HepG2 (cell line): ENCODE data around the gene WNT3. TPM values are rescaled to one million over a fixed set of nuclear protein-coding genes. Genes with fewer than 3 reads are reported as not detected.
A peak's percentile ranks its signal among the peaks of the same experiment; 100 is the strongest.

Experiments
- CTCF ChIP-seq: sonication (generic); formaldehyde crosslinking; IDR thresholded peaks from 2 replicates; pipeline ENCODE4 v1.5.0; 2020; ENCODE audit warnings: mild to moderate bottlenecking, missing genetic modification reagents, moderate library complexity
- ELF4 ChIP-seq: sonication (generic); formaldehyde crosslinking; IDR thresholded peaks from 2 replicates; pipeline ENCODE4 v1.5.0; 2020; ENCODE audit warnings: missing genetic modification reagents, mild to moderate bottlenecking, moderate library complexity, borderline replicate concordance
- GLI4 ChIP-seq: sonication (generic); formaldehyde crosslinking; IDR thresholded peaks from 2 replicates; pipeline ENCODE4 v1.5.1; 2020; ENCODE audit warnings: missing genetic modification reagents, mild to moderate bottlenecking, moderate library complexity, borderline replicate concordance
- HMGA1 ChIP-seq: sonication (generic); formaldehyde crosslinking; conservative IDR thresholded peaks from 2 replicates; pipeline ENCODE4 v1.4.0; 2020; ENCODE audit warnings: missing genetic modification reagents
- NAIF1 ChIP-seq: sonication (generic); formaldehyde crosslinking; IDR thresholded peaks from 2 replicates; pipeline ENCODE4 v1.5.0; 2020; ENCODE audit warnings: mild to moderate bottlenecking, missing genetic modification reagents, borderline replicate concordance
- NFE2 ChIP-seq: sonication (generic); formaldehyde crosslinking; IDR thresholded peaks from 2 replicates; pipeline ENCODE4 v1.4.0; 2020; ENCODE audit warnings: missing genetic modification reagents
- NFKB2 ChIP-seq: sonication (generic); formaldehyde crosslinking; IDR thresholded peaks from 2 replicates; pipeline ENCODE4 v1.4.0; 2020; ENCODE audit warnings: missing genetic modification reagents, borderline replicate concordance
- NR1H2 ChIP-seq: sonication (generic); formaldehyde crosslinking; IDR thresholded peaks from 2 replicates; pipeline ENCODE4 v1.8.1; 2022; ENCODE audit warnings: low read depth, missing genetic modification reagents, borderline replicate concordance
- PCBP2 ChIP-seq: fragments of 200-400 bp; formaldehyde crosslinking; optimal IDR thresholded peaks from 2 replicates; pipeline ENCODE3; 2018; ENCODE audit warnings: low read length, low read depth; ENCODE audit not compliant: poor library complexity, severe bottlenecking
- SAP130 ChIP-seq: IDR thresholded peaks from 2 replicates; pipeline ENCODE4 v1.6.1; 2016; ENCODE audit warnings: low read depth
- SOX5 ChIP-seq: IDR thresholded peaks from 2 replicates; pipeline ENCODE4 v1.6.1; 2016; ENCODE audit warnings: borderline replicate concordance
- ZNF10 ChIP-seq: sonication (generic); formaldehyde crosslinking; IDR thresholded peaks from 2 replicates; pipeline ENCODE4 v1.4.0; 2020; ENCODE audit warnings: mild to moderate bottlenecking, low read depth, missing genetic modification reagents, borderline replicate concordance
- ZNF33B ChIP-seq: sonication (generic); formaldehyde crosslinking; IDR thresholded peaks from 2 replicates; pipeline ENCODE4 v1.5.1; 2020; ENCODE audit warnings: mild to moderate bottlenecking, missing genetic modification reagents
- ZNF639 ChIP-seq: conservative IDR thresholded peaks from 2 replicates; pipeline ENCODE4 v1.6.1; 2018; ENCODE audit warnings: missing genetic modification reagents
- ZNF75D ChIP-seq: sonication (generic); formaldehyde crosslinking; IDR thresholded peaks from 2 replicates; pipeline ENCODE4 v1.8.1; 2023; ENCODE audit warnings: missing genetic modification reagents, mild to moderate bottlenecking, borderline replicate concordance
- ZNF773 ChIP-seq: sonication (generic); formaldehyde crosslinking; IDR thresholded peaks from 2 replicates; pipeline ENCODE4 v1.4.0; 2020; ENCODE audit warnings: missing genetic modification reagents, borderline replicate concordance
- polyA plus RNA-seq, 8 experiments: library from polyadenylated mRNA; depleted of rRNA in 3 of 8; stranded (reverse) in 7 of 8; unstranded in 1 of 8; fragments of >200 nt; fragmentation: Illumina TruSeq in 4 of 8; extraction: Trizol in 4 of 8; gene quantifications; 2 replicates each; pipeline versions ENCODE4 v1.2.1 to v1.2.3, GENCODE V29; 2011 to 2016; ENCODE audit warnings: low read depth in 4 of 8, missing spikeins in 1 of 8, mixed read lengths in 1 of 8; ENCODE audit not compliant: insufficient read depth in 1 of 8
- total RNA-seq, 5 experiments: library from RNA; depleted of rRNA; stranded (reverse); fragments of >200 nt; fragmentation: Illumina TruSeq; extraction: Trizol; gene quantifications; 2 replicates each; pipeline ENCODE4 v1.2.3, GENCODE V29; 2016; ENCODE audit warnings: low read depth in 1 of 5
- TF ChIP-seq, protein P1 (sequence below): sonication (generic); formaldehyde crosslinking; IDR thresholded peaks from 2 replicates; pipeline ENCODE4 v1.5.1; 2020; ENCODE audit warnings: mild to moderate bottlenecking, missing genetic modification reagents, borderline replicate concordance
- TF ChIP-seq, protein P2 (sequence below): sonication (generic); formaldehyde crosslinking; IDR thresholded peaks from 2 replicates; pipeline ENCODE4 v1.8.1; 2023; ENCODE audit warnings: mild to moderate bottlenecking, missing genetic modification reagents
- TF ChIP-seq, protein P3 (sequence below): sonication (generic); formaldehyde crosslinking; IDR thresholded peaks from 2 replicates; pipeline ENCODE4 v1.4.0; 2020; ENCODE audit warnings: missing genetic modification reagents, borderline replicate concordance

Gene WNT3
- total and polyA plus RNA-seq, 2 of the 13 experiments (the other 11 are each of a cell fraction or from before 2014, with no cell fraction given): 8.5 to 10.3 TPM

DNA sequence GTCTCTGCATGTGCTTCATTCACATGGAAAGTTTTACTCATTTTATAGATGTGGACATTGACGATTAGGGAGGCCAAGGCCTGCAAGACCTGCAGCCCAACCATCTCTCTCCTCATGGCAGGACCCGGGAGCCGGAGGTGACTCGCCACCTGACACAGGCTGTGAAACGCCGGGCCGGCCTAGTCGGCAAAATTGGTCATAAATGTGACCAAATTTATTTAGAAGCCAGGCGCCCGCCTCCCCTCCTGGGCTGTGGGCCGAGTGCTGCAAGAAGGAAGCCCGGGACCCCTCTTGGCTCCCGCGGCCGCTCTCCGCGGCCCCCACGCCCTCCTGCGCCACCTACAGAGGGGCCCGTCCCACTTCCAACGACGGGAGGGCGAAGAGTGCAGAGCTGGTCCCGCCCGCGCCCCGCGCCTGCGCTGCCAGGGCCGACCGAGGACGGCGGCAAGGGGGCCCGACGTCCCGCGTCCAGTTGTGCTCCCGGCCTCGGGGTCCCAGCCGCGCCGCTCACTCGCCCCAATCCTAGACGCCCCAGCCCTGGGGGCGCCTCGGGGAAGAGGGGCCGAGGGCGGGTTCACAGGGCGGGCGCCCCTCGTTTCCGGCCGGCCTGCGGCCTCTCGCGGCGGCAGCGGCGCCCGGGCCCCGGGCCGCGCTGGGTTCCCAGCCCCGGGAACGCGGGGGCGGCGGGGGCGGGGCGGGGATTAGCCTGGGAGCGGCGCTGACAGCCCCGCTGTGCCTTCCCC is 47.5 kb downstream of the WNT3 start (continued):
- TF ChIP-seq, protein P1, sequence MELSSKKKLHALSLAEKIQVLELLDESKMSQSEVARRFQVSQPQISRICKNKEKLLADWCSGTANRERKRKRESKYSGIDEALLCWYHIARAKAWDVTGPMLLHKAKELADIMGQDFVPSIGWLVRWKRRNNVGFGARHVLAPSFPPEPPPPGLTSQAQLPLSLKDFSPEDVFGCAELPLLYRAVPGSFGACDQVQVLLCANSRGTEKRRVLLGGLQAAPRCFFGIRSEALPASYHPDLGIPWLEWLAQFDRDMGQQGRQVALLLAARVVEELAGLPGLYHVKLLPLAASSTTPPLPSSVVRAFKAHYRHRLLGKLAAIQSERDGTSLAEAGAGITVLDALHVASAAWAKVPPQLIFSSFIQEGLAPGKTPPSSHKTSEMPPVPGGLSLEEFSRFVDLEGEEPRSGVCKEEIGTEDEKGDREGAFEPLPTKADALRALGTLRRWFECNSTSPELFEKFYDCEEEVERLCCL: no peak
- TF ChIP-seq ZNF33B (CRISPR knock-in tag) (0 out of 2 replicates have a peak, but pooled peaks have one; percentile 51), NFE2 (CRISPR knock-in tag) (no peak), NFKB2 (CRISPR knock-in tag) (no peak; the same call in 1 of the 2 replicates), NR1H2 (CRISPR knock-in tag) (no peak), ZNF10 (CRISPR knock-in tag) (no peak), SOX5 (CRISPR knock-in tag) (0 out of 2 replicates have a peak, but pooled peaks have one; percentile 3), ZNF639 (0 out of 2 replicates have a peak, but pooled peaks have one; percentile 41), CTCF (CRISPR knock-in tag) (no peak), ZNF75D (CRISPR knock-in tag) (no peak), ELF4 (CRISPR knock-in tag) (no peak), HMGA1 (CRISPR knock-in tag) (no peak), PCBP2 (no peak), SAP130 (CRISPR knock-in tag) (peak; percentile 73), ZNF773 (CRISPR knock-in tag) (no peak; the same call in 1 of the 2 replicates), NAIF1 (CRISPR knock-in tag) (no peak), GLI4 (0 out of 2 replicates have a peak, but pooled peaks have one; percentile 49)
- TF ChIP-seq, protein P2, sequence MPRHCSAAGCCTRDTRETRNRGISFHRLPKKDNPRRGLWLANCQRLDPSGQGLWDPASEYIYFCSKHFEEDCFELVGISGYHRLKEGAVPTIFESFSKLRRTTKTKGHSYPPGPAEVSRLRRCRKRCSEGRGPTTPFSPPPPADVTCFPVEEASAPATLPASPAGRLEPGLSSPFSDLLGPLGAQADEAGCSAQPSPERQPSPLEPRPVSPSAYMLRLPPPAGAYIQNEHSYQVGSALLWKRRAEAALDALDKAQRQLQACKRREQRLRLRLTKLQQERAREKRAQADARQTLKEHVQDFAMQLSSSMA (CRISPR knock-in tag): peak; percentile 89; the same call in 1 of the 2 replicates
- TF ChIP-seq, protein P3, sequence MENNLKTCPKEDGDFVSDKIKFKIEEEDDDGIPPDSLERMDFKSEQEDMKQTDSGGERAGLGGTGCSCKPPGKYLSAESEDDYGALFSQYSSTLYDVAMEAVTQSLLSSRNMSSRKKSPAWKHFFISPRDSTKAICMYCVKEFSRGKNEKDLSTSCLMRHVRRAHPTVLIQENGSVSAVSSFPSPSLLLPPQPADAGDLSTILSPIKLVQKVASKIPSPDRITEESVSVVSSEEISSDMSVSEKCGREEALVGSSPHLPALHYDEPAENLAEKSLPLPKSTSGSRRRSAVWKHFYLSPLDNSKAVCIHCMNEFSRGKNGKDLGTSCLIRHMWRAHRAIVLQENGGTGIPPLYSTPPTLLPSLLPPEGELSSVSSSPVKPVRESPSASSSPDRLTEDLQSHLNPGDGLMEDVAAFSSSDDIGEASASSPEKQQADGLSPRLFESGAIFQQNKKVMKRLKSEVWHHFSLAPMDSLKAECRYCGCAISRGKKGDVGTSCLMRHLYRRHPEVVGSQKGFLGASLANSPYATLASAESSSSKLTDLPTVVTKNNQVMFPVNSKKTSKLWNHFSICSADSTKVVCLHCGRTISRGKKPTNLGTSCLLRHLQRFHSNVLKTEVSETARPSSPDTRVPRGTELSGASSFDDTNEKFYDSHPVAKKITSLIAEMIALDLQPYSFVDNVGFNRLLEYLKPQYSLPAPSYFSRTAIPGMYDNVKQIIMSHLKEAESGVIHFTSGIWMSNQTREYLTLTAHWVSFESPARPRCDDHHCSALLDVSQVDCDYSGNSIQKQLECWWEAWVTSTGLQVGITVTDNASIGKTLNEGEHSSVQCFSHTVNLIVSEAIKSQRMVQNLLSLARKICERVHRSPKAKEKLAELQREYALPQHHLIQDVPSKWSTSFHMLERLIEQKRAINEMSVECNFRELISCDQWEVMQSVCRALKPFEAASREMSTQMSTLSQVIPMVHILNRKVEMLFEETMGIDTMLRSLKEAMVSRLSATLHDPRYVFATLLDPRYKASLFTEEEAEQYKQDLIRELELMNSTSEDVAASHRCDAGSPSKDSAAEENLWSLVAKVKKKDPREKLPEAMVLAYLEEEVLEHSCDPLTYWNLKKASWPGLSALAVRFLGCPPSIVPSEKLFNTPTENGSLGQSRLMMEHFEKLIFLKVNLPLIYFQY (CRISPR knock-in tag): peak; percentile 57; the same call in 1 of the 2 replicates
